Fibroblast of lung (primary cell): ENCODE data around the gene SLC34A1. TPM values are rescaled to one million over a fixed set of nuclear protein-coding genes. Genes with fewer than 3 reads are reported as not detected.

Experiments
- DNase-seq, 2 donors: peaks; one replicate each; pipeline versions ENCODE4 v3.0.0 to v3.0.0-alpha.2; 2010; ENCODE audit warnings: low read depth in 2 of 2
- H2AFZ ChIP-seq: 2 replicates; pipeline ENCODE4 v1.5.1; 2012; ENCODE audit warnings: low read length, control low read depth, inconsistent platforms
- H3K27ac ChIP-seq: 2 replicates; pipeline ENCODE4 v1.5.1; 2011; ENCODE audit warnings: low read length, control low read depth; ENCODE audit not compliant: insufficient read depth
- H3K27me3 ChIP-seq: 2 replicates; pipeline ENCODE4 v1.5.1; 2011; ENCODE audit warnings: mild to moderate bottlenecking, low read length; ENCODE audit not compliant: control insufficient read depth, insufficient read depth
- H3K36me3 ChIP-seq: 2 replicates; pipeline ENCODE4 v1.5.1; 2011; ENCODE audit warnings: low read length; ENCODE audit not compliant: control insufficient read depth, insufficient read depth
- H3K4me1 ChIP-seq: 2 replicates; pipeline ENCODE4 v1.5.1; 2011; ENCODE audit warnings: low read length; ENCODE audit not compliant: control insufficient read depth, insufficient read depth; ENCODE audit errors: extremely low read depth
- H3K4me2 ChIP-seq: 2 replicates; pipeline ENCODE4 v1.5.1; 2011; ENCODE audit warnings: low read length, control low read depth; ENCODE audit not compliant: insufficient read depth; ENCODE audit errors: extremely low read depth
- H3K4me3 ChIP-seq, 4 experiments: fragments of 200-600 bp in 1 of 4; sonication (generic) in 1 of 4; replicated peaks in 1 of 4; 2 replicates each; pipeline ENCODE4 v1.5.1; 2011 to 2016; ENCODE audit warnings: low read length in 4 of 4, low read depth in 3 of 4, mild to moderate bottlenecking in 3 of 4, control low read depth in 2 of 4, inconsistent platforms in 1 of 4, mixed read lengths in 1 of 4; ENCODE audit not compliant: insufficient read depth in 1 of 4; ENCODE audit errors: control extremely low read depth in 1 of 4
- H3K79me2 ChIP-seq: 2 replicates; pipeline ENCODE4 v1.5.1; 2012; ENCODE audit warnings: mild to moderate bottlenecking, low read length, inconsistent platforms; ENCODE audit not compliant: control insufficient read depth, insufficient read depth
- H3K9ac ChIP-seq: 2 replicates; pipeline ENCODE4 v1.5.1; 2011; ENCODE audit warnings: mild to moderate bottlenecking, low read length, control low read depth; ENCODE audit not compliant: insufficient read depth
- H3K9me3 ChIP-seq: 2 replicates; pipeline ENCODE4 v1.5.1; 2012; ENCODE audit warnings: low read depth, low read length; ENCODE audit not compliant: control insufficient read depth, insufficient read depth
- H4K20me1 ChIP-seq: 2 replicates; pipeline ENCODE4 v1.5.1; 2011; ENCODE audit warnings: low read length; ENCODE audit not compliant: control insufficient read depth, insufficient read depth; ENCODE audit errors: extremely low read depth
- CTCF ChIP-seq, 2 donors: IDR thresholded peaks in 1 of 2; conservative IDR thresholded peaks in 1 of 2; 1 replicate in 1 of 2; 2 replicates in 1 of 2; pipeline ENCODE4 v1.5.1; 2011 to 2012; ENCODE audit warnings: low read length in 2 of 2, control low read depth in 1 of 2, inconsistent platforms in 1 of 2, low read depth in 1 of 2, mild to moderate bottlenecking in 1 of 2
- EZH2 ChIP-seq: IDR thresholded peaks from 2 replicates; pipeline ENCODE4 v1.5.1; 2012; ENCODE audit warnings: low read length, control low read depth, mild to moderate bottlenecking; ENCODE audit errors: missing control alignments
- polyA minus RNA-seq: library from RNA; depleted of rRNA, polyadenylated mRNA; stranded (reverse); fragments of >200 nt; gene quantifications from 2 replicates; pipeline ENCODE4 v1.2.3, GENCODE V29; 2011; ENCODE audit warnings: low replicate concordance
- polyA plus RNA-seq, 2 donors: library from polyadenylated mRNA; depleted of rRNA in 1 of 2; stranded (reverse) in 1 of 2; unstranded in 1 of 2; fragments of >200 nt; gene quantifications; 2 replicates each; pipeline ENCODE4 v1.2.1, GENCODE V29; 2011 to 2012; ENCODE audit warnings: missing spikeins in 1 of 2
- total RNA-seq: library from RNA; depleted of rRNA; stranded (reverse); fragments of >200 nt; gene quantifications from 2 replicates; pipeline ENCODE4 v1.2.1, GENCODE V29; 2014

The SLC34A1 gene
- total RNA-seq = not detected in 2 replicates
- not detected in 2 replicates for polyA plus RNA-seq
- not detected in 2 replicates for polyA plus RNA-seq (2012)
- not detected in 2 replicates for polyA minus RNA-seq

- peaks cover 18% of the 10 kb centered on the region for H3K27me3 ChIP-seq
- DNase-seq = no peak
- no peak within 1 kb of the TSS for H3K9ac ChIP-seq
- H2AFZ ChIP-seq = no peak within 1 kb of the TSS
- H4K20me1 ChIP-seq = no peaks in the 10 kb centered on the region
- TF ChIP-seq EZH2 (no peak), CTCF (conservative IDR thresholded peaks at IDR 0.05 in 1 of 2, IDR thresholded peaks at IDR 0.05 in 1 of 2; ENCODE audit: low read depth in 1 of 2, low read length in 2 of 2) (no peak)
- no peaks in the 10 kb centered on the region for H3K9me3 ChIP-seq
- no peak within 1 kb of the TSS for H3K27ac ChIP-seq
- H3K36me3 ChIP-seq = no peaks in the 10 kb centered on the region
- H3K79me2 ChIP-seq = no peaks in the 10 kb centered on the region
- H3K4me3 ChIP-seq = no peak within 1 kb of the TSS
- no peak within 1 kb of the TSS for H3K4me2 ChIP-seq
- peaks cover 8% of the 10 kb centered on the region for H3K4me1 ChIP-seq
These were observed at the start of gene SLC34A1 for GRCh38 chr5:177384134-177384533. SLC34A1 (plus strand) TSS chr5:177384434; CDS start chr5:177385742, 1,308 bp downstream.

GRCh38 chr5:177334781-177335700 lies 49.2 kb upstream of the SLC34A1 start:
- no peak overlapping the region for H2AFZ ChIP-seq
- no peaks in the 10 kb centered on the region for H3K27me3 ChIP-seq
- peaks cover 5% of the 10 kb centered on the region for H3K79me2 ChIP-seq
- H4K20me1 ChIP-seq = no peaks in the 10 kb centered on the region
- H3K9ac ChIP-seq = no peak overlapping the region
- no peak overlapping the region for H3K4me2 ChIP-seq
- H3K36me3 ChIP-seq = peaks cover 42% of the 10 kb centered on the region
- no peak for DNase-seq
- no peak for TF ChIP-seq EZH2
- TF ChIP-seq CTCF (conservative IDR thresholded peaks at IDR 0.05 in 1 of 2, IDR thresholded peaks at IDR 0.05 in 1 of 2; ENCODE audit: low read depth in 1 of 2, low read length in 2 of 2) = no peak
- no peaks in the 10 kb centered on the region for H3K4me1 ChIP-seq
- no peaks in the 10 kb centered on the region for H3K9me3 ChIP-seq
- H3K4me3 ChIP-seq = no peak overlapping the region
- H3K27ac ChIP-seq = no peak overlapping the region

- no peak for DNase-seq
- H4K20me1 ChIP-seq = no peaks in the 10 kb centered on the region
- H2AFZ ChIP-seq = no peak overlapping the region
- no peaks in the 10 kb centered on the region for H3K9me3 ChIP-seq
- peaks cover 5% of the 10 kb centered on the region for H3K79me2 ChIP-seq
- no peaks in the 10 kb centered on the region for H3K4me1 ChIP-seq
- no peak overlapping the region for H3K9ac ChIP-seq
- no peaks in the 10 kb centered on the region for H3K27me3 ChIP-seq
- H3K4me3 ChIP-seq = no peak overlapping the region
- H3K36me3 ChIP-seq = peaks cover 39% of the 10 kb centered on the region
- no peak overlapping the region for H3K27ac ChIP-seq
- TF ChIP-seq CTCF (conservative IDR thresholded peaks at IDR 0.05 in 1 of 2, IDR thresholded peaks at IDR 0.05 in 1 of 2; ENCODE audit: low read depth in 1 of 2, low read length in 2 of 2) (no peak), EZH2 (no peak)
- no peak overlapping the region for H3K4me2 ChIP-seq
These were observed 48.6 kb upstream of the SLC34A1 start for GRCh38 chr5:177335701-177336065.
